Ovary (tissue), 9 donors: Measurements from ENCODE around the gene GHRH. TPM values are rescaled to one million over a fixed set of nuclear protein-coding genes. Genes with fewer than 3 reads are reported as not detected.
A peak's percentile ranks its signal among the peaks of the same experiment; 100 is the strongest.

Source experiments
- DNase-seq, 5 donors: peaks; one replicate each; pipeline ENCODE4 v3.0.0-alpha.2; 2019 to 2020
- H3K27ac ChIP-seq, 2 donors: fragments of 200-600 bp; one replicate each; pipeline versions ENCODE4 v1.5.1 to v1.8.0; 2019 to 2022
- H3K27me3 ChIP-seq: fragments of 200-600 bp; one replicate; pipeline ENCODE4 v1.8.0; 2022
- H3K36me3 ChIP-seq: fragments of 200-600 bp; sonication (generic); one replicate; pipeline ENCODE4 v1.5.1; 2019
- H3K4me1 ChIP-seq: one replicate; pipeline ENCODE4 v1.8.1; 2013; ENCODE audit warnings: mild to moderate bottlenecking, moderate library complexity; ENCODE audit not compliant: insufficient read depth
- H3K4me3 ChIP-seq: fragments of 200-600 bp; sonication (generic); one replicate; pipeline ENCODE4 v1.5.1; 2017
- H3K9me3 ChIP-seq, 2 donors: fragments of 200-600 bp in 1 of 2; sonication (generic) in 1 of 2; one replicate each; pipeline versions ENCODE4 v1.5.1 to v1.8.1; 2013 to 2019; ENCODE audit warnings: mild to moderate bottlenecking in 1 of 2, moderate library complexity in 1 of 2
- CTCF ChIP-seq, 3 donors: fragments of 450-650 bp in 2 of 3; fragments of 200-600 bp in 1 of 3; IDR thresholded peaks; one replicate each; pipeline versions ENCODE4 v1.5.1 to v1.8.0; 2016 to 2022; ENCODE audit warnings: antibody characterized with exemption in 3 of 3, mild to moderate bottlenecking in 1 of 3
- EP300 ChIP-seq: sonication (generic); formaldehyde crosslinking; IDR thresholded peaks from one replicate; pipeline ENCODE4 v1.6.1; 2017; ENCODE audit warnings: antibody characterized with exemption
- POLR2A ChIP-seq: fragments of 450-650 bp; IDR thresholded peaks from one replicate; pipeline ENCODE4 v1.6.1; 2017; ENCODE audit warnings: antibody characterized with exemption, mild to moderate bottlenecking, moderate library complexity
- WGBS, 3 donors: extraction: QIAGEN DNeasy Blood & Tissue Kit in 1 of 3; methylation state at CpG; one replicate each; pipeline versions ENCODE4 v1.1.5 to v1.1.7; 2013 to 2017; 5-methylcytosine and 5-hydroxymethylcytosine counted together
- intact Hi-C, 4 donors: fragments of 100-400 bp; cut with DNase I; formaldehyde crosslinking; loops; one replicate each; pipeline versions ENCODE4 v1.11.0 to v1.15.1; 2022 to 2023
- polyA plus RNA-seq, 2 donors: library from polyadenylated mRNA; stranded (reverse); fragments of 200-250 nt in 1 of 2; fragments of 350-450 nt in 1 of 2; fragmentation: Illumina TruSeq in 1 of 2; extraction: RNeasy Lipid Tissue Mini Kit (QIAGEN cat#74804) in 1 of 2; gene quantifications; one replicate each; pipeline ENCODE4 v1.2.3, GENCODE V29; 2013 to 2014
- total RNA-seq, 7 donors: library from RNA; depleted of rRNA in 2 of 7; stranded (reverse); fragments of >200 nt in 2 of 7; fragmentation: NEBNext Ultra II Directional in 3 of 7; extraction: Animal tissue kit (Norgen Biotek cat#: 25700) in 3 of 7; gene quantifications; one replicate each; pipeline versions ENCODE4 v1.1.0 to v1.2.4, GENCODE V29; 2016 to 2023
- donor health status: DM: no; HTN: no; CAD: no; lungs with moderate emphysema.
- donor health status: DM: no; HTN: no; CAD: no.
- donor health status: Bipolar disorder and iron deficiency.
- donor health status: DM: yes; HTN: yes; CAD: no.
- donor health status: DM: no; HTN: no; CAD: no.
- donor health status: DM: yes; HTN: yes; CAD: no.

Gene GHRH
- total and polyA plus RNA-seq, 9 donors = not detected

- no peaks in the 10 kb centered on the region for H3K36me3 ChIP-seq
- peaks cover 10% of the 10 kb centered on the region for H3K4me1 ChIP-seq
- DNase-seq = no peak
- no peaks in the 10 kb centered on the region for H3K27me3 ChIP-seq
- peaks cover 0 to 4% of the 10 kb centered on the region in 2 donors for H3K9me3 ChIP-seq
- 9 to 14% (median 14%) methylated on average over 3 of the region's 3 CpGs for WGBS, 3 donors
- no peak overlapping the region for H3K4me3 ChIP-seq
- TF ChIP-seq POLR2A (no peak), CTCF (IDR thresholded peaks at IDR 0.05) (no peak), EP300 (no peak)
- intact Hi-C loops = loop anchor here in 1 of 4 donors (10.0 kb wide), 1 partner anchor 50 kb away; the partner anchor contains the start of gene SRC
- no peak overlapping the region for H3K27ac ChIP-seq
These were observed 33.4 kb upstream of the GHRH start for GRCh38 chr20:37295001-37295400.

GRCh38 chr20:37294262-37294981 is 32.8 kb upstream of the GHRH start:
- Histone ChIP-seq H3K27me3 (no peaks in the 10 kb centered on the region), H3K4me1 (peaks cover 10% of the 10 kb centered on the region), H3K36me3 (no peaks in the 10 kb centered on the region), H3K9me3 (peaks cover 0 to 4% of the 10 kb centered on the region in 2 donors), H3K4me3 (no peak overlapping the region), H3K27ac (no peak overlapping the region)
- intact Hi-C loops = loop anchor here in 1 of 4 donors (10.0 kb wide), 1 partner anchor 50 kb away; the partner anchor contains the start of gene SRC
- TF ChIP-seq CTCF (IDR thresholded peaks at IDR 0.05) (no peak), EP300 (no peak), POLR2A (no peak)
- WGBS, 3 donors = 81 to 88% (median 86%) methylated on average over 6 of the region's 6 CpGs
- no peak for DNase-seq

GRCh38 chr20:37293301-37293943 is 31.8 kb upstream of the GHRH start:
- Histone ChIP-seq H3K36me3 (no peaks in the 10 kb centered on the region), H3K4me1 (peaks cover 11% of the 10 kb centered on the region), H3K27ac (no peak overlapping the region), H3K4me3 (no peak overlapping the region), H3K27me3 (no peaks in the 10 kb centered on the region), H3K9me3 (peaks cover 0 to 4% of the 10 kb centered on the region in 2 donors)
- 94 to 96% (median 95%) methylated on average over 11 of the region's 11 CpGs for WGBS, 3 donors
- no peak for TF ChIP-seq EP300
- intact Hi-C loops = loop anchor here in 1 of 4 donors (10.0 kb wide), 1 partner anchor 51 kb away; the partner anchor contains the start of gene SRC
- no peak for DNase-seq

GRCh38 chr20:37291724-37292126 is 30.1 kb upstream of the GHRH start:
- H3K27ac ChIP-seq = no peak overlapping the region
- TF ChIP-seq POLR2A (no peak), EP300 (no peak), CTCF (IDR thresholded peaks at IDR 0.05) (no peak)
- intact Hi-C loops = loop anchor here in 1 of 4 donors (10.0 kb wide), 1 partner anchor 53 kb away; the partner anchor contains the start of gene SRC
- no peaks in the 10 kb centered on the region for H3K27me3 ChIP-seq
- H3K4me3 ChIP-seq = no peak overlapping the region
- no peaks in the 10 kb centered on the region for H3K36me3 ChIP-seq
- peaks cover 4% of the 10 kb centered on the region for H3K4me1 ChIP-seq
- peaks cover 0 to 4% of the 10 kb centered on the region in 2 donors for H3K9me3 ChIP-seq
- 93 to 97% (median 93%) methylated on average over 6 of the region's 6 CpGs for WGBS, 3 donors
- DNase-seq = peak in 1 of 5 donors; percentile 3
